ENCODE data around the gene TMEM243.
A peak's percentile ranks its signal among the peaks of the same experiment; 100 is the strongest.
"Not testable (repeated sequence)": the region's sequence is repeated elsewhere in the genome, so short reads cannot be mapped to it uniquely, and the experiment has no call there.

Gene TMEM243

DNA sequence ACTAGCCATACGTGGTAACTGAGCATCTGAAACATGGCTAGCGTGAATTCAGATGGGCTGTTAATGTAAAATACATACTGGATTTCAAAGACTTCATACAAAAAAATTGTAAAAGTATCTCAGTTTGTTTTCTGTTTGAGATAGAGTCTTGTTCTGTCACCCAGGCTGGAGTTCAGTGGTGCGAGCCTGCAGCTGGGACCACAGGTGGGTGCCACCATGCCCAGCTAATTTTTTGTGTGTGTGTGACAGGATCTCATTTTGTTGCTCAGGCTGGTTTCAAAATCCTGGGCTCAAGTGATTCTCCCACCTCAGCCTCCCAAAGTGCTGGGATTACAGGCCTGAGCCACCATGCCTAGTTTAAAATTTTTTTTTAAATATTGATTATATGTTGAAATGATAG lies 4.5 kb downstream of the TMEM243 start:
- DNase-seq: no peak
- intact Hi-C loops (cut with DNase I): no loop called here

DNA sequence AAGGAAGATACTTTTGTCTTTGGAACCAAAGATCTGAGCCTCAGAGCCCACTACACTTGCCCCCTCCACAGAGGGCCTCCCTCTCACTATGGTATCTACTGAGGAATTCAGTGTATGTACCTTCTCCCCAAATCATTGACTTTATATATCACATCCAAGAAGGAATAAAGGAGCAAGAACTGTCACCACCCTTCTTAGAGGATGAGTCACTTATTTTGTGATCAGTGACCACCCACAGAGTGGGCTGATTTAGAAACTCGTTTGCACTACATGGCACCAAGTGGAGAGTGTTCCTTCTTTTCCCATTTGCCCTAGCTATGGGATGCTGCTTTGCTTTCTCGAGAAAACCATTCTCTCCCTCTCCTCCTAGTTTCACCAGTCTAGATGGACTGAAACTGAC lies 5.7 kb downstream of the TMEM243 start:
- peak in 8 of 42 donors; percentile 12 to 65 (median 38) for DNase-seq
- intact Hi-C loops (cut with DNase I): no loop called here

DNA sequence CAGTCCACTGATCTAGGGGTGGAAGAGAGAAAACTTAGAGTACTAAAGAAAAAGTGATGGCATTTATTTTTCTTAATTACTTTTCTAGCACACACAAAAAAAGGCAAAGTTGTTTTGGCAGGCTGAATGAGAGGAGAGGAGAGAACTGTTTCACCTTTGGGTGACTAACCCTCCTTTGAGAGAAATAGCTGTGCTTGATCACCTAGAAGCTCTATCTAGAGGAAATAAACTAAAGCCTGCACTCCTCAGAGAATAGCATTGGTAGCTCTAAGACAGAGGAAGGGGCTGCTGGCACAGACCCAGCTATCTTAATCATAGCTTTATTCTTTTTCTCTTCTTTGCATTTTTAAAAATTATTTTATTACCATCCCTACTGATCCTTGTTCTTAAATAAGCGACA lies 6.3 kb downstream of the TMEM243 start:
- DNase-seq: no peak
- intact Hi-C loops (cut with DNase I): no loop called here

DNA sequence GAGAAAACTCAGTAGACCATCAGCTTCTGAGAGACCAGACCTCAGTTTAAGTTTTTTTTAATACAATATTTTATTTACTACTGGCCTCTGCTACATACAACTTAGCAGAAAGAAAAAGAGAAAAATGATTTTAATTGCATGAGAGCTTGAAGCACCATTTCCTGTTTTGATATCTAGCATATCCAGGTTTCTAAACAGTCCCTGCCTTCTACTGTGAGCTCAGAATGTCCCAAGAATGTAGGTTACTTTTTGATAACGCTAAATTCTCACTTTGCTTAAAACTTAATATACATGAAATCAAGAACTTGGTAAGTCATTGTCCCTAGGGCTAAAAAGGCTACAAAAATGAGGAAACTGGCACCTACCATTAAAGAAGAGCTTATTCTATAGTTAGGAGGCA lies 7.0 kb downstream of the TMEM243 start:
- DNase-seq: no peak
- intact Hi-C loops (cut with DNase I): no loop called here

DNA sequence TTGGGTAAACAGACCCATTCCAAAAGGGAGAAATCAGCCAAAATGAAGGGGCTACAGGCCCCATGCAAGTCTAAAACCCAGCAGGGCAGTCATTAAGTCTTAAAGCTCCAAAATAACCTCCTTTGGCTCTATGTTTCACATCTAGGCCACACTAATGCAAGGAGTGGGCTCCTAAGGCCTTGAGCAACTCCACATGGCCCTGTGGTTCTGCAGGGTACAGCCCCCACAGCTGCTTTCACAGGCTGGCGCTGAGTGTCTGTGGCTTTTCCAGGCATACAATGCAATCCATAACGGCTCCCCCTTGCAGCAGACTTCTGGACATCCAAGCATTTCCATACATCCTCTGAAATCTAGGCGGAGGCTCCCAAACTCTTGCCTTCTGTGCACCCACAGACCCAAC lies 9.0 kb downstream of the TMEM243 start:
- intact Hi-C loops (cut with DNase I): no loop called here
- DNase-seq: no peak

DNA sequence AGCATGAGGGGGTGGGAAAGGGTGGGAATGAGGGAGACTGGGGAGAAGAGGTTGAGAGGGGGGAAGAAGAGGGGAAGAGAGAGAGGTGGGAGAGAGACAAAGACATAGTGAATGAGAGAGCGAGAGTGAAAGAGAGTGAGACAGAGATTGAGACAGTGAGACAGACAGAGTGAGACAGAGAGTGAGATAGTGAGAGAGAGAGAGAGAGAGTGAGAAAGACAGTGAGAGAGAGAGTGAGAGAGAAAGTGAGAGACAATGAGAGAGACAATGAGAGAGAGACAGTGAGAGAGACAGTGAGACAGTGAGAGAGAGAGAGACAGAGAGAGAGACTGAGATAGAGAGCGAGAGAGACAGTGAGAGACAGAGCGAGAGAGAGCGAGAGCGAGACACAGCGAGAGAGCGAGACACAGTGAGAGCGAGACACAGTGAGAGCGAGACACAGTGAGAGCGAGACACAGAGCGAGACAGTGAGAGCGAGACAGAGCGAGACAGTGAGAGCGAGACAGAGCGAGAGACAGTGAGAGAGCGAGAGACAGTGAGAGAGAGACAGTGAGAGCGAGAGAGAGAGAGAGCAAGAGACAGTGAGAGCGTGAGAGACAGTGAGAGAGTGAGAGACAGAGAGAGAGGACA lies 10.1 kb downstream of the TMEM243 start:
- intact Hi-C loops (cut with DNase I): no loop called here
- no peak for DNase-seq

DNA sequence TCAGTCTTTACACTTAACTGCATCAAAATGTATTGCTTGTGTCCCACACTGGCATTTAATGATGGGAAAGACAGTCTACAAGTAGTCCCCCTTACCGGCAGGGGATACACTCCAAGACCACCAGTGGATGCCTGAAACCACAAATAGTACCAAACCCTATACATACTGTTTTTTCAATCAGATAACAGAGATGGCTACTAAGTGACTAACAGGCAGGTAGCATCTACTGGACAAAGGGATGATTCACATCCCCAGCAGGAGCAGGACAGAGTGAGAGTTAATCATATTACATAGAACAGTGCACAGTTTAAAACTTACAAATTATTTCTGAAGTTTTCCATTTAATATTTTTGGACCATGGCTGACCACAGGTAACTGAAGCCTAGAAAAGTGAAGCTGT lies 13.2 kb downstream of the TMEM243 start:
- DNase-seq: no peak
- intact Hi-C loops (cut with DNase I): no loop called here

DNA sequence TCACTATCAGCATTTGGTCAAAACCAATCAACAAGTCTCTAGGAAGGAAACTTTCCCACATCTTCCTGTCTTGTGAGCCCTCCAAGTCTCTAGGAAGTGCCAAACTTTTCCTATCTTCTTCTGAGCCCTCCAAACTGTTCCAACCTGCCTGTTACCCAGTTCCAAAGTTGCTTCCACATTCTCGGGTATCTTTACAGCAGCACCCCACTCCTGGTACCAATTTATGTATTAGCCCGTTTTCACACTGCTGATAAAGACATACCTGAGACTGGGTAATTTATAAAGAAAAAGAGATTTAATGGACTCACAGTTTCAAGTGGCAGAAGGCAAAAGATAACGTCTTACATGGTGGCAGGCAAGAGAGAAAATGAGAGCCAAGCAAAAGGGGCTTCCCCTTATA lies 13.8 kb downstream of the TMEM243 start:
- DNase-seq; intact Hi-C loops (cut with DNase I): not testable (repeated sequence)

DNA sequence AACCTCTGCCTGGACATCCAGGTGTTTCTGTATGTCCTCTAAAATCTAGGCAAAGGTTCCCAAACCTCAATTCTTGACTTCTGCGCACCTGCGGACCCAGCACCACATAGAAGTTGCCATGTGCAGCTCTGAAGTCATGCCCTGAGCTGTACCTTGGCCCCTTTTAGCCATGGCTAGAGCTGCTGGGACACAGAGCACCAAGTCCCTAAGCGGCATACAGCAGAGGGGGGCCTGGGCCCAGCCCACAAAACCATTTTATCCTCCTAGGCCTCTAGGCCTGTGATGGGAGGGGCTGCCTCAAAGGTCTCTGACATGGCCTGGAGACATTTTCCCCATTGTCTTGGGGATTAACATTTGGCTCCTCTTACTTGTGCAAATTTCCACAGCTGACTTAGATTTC lies 14.6 kb downstream of the TMEM243 start:
- no peak for DNase-seq
- intact Hi-C loops (cut with DNase I): no loop called here

DNA sequence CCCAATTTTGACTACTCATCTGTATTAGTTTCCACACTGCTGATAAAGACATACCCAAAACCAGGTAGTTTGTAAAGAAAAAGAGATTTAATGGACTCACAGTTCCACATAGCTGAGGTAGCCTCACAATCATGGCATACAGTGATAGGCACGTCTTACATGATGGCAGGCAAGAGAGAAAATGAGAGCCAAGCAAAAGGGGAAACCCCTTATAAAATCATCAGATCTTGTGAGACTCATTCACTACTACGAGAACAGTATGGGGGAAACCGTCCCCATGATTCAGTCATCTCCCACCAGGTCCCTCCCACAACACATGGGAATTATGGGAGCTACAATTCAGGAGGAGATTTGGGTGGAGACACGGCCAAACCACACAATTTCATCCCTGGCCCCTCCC lies 15.6 kb downstream of the TMEM243 start:
- intact Hi-C loops (cut with DNase I); DNase-seq: not testable (repeated sequence)

DNA sequence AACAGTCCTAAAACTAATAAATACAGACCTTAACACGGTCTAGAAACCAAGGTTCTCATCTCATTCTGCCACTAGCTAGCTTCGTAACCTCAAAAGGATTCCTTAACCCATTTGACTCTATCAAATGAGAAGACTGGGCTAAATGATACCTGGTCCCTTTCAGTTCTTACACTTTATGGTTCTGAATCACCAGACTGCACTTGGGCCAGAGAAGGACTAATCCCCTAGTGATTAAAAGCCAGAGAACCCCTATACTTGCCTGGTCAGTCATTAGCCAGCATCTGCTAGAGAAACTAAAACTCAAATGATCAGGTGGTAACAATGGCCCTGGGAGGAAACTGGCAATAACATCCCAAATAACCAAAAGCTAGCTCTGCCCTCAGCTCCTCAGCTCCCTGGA lies 16.8 kb downstream of the TMEM243 start:
- DNase-seq: no peak
- intact Hi-C loops (cut with DNase I): no loop called here

DNA sequence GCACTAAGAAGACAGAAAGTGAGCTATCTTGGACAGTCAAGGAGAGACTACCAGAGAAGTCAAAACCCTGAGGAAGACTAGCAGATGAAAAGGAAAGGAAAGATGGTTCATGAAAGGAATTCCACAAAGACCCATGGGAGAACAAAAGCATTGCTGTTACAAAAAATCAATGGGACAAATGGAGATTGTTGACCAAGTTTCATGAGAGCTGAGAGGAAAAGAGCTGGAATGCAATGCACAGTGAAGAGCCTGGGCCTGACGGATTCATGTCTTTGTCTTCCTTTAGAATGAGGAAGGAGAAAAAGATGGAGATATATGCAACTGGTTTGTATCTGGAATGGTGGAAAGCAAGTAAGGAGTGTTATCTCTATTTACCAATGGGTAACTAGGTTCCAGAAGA lies 17.3 kb downstream of the TMEM243 start:
- DNase-seq: no peak
- intact Hi-C loops (cut with DNase I): no loop called here

DNA sequence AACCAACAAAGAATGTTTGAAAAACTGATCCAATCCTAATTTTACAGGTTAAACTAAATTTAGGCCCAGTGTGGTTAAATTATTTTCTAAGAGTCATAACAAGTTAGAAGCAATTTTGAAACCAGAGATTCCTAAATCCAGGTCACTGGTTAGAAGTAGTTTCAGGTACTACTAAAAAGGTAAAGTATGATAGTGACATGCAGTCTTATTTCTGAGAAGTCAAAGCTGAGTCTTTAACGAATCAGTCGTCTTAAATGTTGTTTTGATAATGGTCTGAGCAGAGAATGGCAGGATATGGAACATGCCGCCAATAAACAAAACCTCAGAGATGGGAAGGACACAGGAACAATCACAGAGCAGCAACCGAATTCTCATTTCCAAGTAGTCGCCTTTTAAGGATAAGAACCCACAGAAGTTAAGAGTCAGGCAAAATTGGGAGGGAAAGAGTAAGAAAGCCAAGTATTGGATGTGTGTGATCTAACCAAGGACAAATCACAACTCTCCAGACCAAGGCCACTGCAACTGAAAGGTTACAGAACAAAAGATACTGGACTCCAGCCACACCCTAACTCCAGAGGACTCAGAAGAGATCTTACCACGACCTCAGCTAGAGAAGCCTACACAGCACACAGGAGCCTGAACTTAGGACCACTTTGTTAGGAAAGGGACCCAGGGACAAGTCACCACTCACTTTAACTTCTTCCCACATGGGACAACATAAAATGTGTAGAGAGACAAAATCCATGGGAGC lies 19.7 kb downstream of the TMEM243 start:
- intact Hi-C loops (cut with DNase I): no loop called here
- no peak for DNase-seq

DNA sequence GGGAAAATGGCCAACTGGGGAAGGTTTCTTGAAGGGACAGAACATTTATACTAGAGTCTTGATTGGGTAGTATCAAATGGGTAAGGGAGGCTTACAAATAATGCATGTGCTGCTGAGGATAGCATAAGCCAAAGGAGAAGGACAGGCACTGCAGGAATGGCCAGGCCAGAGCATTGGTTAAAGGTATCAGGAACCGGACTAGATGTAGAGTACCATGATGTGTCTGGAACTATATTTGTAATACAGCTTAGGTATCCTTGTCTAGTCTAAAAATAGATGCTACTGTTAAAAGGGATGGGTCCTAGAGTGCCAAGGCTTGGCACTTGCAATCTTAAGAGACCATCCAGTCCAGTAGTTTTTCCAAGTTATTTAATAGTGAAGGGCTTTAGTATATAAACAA lies 20.3 kb downstream of the TMEM243 start:
- DNase-seq: no peak
- intact Hi-C loops (cut with DNase I): no loop called here

DNA sequence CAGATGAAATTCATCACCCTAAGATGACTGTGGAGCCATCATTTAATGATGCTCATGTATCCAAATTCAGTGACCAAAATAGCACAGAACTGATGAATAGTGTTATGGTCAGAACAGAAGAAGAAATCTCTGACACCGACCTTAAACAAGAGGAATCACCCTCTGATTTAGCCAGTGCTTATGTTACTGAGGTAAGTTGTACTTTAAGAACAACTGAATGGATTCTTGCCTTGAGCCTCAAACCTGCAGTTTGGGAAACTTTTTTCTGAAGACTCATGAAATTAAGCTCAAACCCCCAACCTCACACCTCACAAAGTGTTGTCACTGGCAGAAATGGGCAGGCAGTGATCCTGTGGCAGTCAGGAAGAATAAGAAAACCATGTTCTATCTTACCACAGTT lies 25.6 kb downstream of the TMEM243 start:
- no peak for DNase-seq
- intact Hi-C loops (cut with DNase I): no loop called here

DNA sequence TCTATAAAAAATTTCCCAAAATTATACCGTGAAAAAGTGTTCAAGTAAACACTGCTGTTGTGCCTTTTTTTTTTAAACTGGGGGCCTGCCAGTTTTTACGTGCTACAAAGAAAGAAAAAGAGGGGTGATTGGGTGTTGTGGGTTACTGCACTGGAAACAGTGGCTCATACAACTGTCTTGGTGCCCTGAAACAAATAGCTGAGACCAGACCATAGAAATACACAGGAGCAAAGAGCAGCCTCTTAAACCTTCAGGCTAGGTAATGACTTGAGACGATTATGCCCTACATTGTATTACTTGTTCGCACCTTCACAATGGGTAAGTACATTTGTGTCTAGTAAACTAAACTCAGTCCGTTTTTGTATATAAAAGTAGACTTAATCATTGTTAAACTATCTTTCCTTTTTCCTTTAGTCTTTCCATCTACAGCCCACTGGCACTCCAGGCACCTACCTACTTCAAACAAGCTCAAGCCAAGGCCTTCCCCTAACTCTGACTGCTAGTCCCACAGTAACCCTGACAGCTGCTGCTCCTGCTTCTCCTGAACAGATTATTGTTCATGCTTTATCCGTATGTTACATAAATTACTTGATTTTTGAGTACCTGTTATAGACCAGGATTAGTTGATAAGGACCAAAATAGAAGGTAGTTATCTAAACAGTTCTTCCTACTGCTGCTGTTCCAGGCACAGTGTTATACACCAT lies 26.6 kb downstream of the TMEM243 start:
- no peak for DNase-seq
- intact Hi-C loops (cut with DNase I): no loop called here

DNA sequence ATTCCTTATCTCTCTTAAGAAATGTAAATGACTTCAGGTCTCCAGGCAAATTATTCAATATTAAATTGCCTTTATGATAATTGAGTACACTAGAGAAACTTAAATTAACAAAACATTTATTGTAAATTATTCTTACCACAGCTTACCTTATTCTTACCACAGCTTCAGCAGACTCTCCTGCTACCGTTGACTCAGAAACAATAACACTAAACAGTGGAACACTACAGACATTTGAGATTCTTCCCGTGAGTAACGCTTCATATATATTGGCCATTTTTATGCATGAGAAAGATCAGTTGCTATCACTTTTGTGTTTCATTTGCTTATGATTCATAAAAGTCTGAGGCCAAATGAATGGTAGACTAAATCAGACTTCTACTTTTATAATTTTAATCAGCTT lies 28.7 kb downstream of the TMEM243 start:
- DNase-seq: no peak
- intact Hi-C loops (cut with DNase I): no loop called here

DNA sequence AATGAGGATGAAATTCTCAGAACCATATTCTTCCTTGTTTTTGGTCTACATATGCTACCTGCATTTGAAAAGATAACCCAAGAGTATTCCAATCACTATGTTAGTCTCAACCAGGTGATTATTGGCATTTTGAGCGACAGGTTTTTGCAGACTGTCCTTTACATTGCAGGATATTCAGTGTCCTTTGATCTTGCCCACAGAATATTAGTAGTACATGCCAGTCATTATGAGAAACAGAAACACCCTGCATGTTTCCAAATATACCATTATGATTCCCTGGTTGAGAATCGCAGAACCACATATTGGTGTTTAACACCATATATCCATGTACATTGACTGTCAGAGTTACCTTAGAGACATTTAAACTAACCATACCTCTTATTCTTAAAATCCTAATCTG lies 30.6 kb downstream of the TMEM243 start:
- no peak for DNase-seq
- intact Hi-C loops (cut with DNase I): no loop called here

DNA sequence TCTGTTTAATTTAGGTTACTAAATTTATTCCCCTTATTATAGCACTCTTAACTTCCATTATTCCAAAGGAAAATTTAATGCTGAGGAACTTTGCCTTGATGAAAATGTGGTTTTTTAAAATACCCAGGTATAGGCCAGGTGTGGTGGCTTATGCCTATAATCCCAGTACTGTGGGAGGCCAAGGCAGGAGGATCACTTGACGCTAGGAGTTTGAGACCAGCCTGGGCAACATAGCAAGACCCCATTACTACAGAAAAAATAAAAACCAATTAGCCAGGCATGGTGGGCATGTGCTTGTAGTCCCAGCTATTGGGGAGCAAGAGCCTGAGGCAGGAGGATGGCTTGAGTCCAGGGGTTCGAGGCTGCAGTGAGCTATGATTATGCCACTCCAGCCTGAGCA lies 32.4 kb downstream of the TMEM243 start:
- intact Hi-C loops (cut with DNase I): no loop called here
- DNase-seq: no peak

DNA sequence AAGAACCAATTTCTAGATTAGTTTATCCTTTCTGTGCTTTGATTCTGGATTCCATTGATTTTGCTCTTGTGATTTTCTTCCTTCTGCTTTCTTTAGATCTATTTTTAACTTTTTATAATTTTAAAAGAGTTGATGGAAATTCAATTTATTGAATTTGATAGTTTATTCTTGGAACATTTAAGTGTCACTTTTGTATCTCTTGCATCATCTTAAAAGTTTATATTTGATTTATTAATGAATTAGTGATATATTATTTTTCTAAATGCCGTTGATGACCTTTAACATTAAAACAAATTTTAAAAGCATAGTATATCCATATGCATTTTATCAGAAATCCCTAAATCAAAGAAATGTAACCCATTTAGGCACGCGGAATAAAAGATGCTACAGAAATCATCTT lies 40.4 kb downstream of the TMEM243 start:
- DNase-seq: no peak
- intact Hi-C loops (cut with DNase I): no loop called here

DNA sequence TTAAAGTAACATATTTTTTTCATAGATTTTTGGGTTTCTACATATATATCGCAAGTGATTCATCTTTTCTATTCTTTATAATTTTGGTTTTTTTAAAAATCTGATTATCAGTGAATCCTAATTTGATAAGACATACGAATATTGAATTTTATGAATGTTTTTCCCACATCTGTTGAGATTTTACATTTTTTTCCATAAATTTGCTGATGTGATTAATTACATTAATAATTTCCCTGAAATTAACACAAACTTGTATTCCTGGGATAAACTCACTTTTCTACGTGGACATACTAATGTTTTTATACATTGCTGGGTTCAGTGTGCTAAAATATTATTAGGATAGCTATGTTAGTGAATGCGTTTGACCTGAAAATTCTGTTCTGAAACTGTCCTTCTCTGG lies 41.2 kb downstream of the TMEM243 start:
- no peak for DNase-seq
- intact Hi-C loops (cut with DNase I): no loop called here
